HepG2 (cell line): ENCODE data around the gene ASPHD1. TPM values are rescaled to one million over a fixed set of nuclear protein-coding genes. Genes with fewer than 3 reads are reported as not detected.

Source experiments
- GATA4 ChIP-seq: sonication (generic); IDR thresholded peaks from 2 replicates; pipeline ENCODE4 v1.6.1; 2016; ENCODE audit warnings: antibody characterized with exemption, low read depth, borderline replicate concordance
- HES4 ChIP-seq: sonication (generic); formaldehyde crosslinking; IDR thresholded peaks from 2 replicates; pipeline ENCODE4 v1.9.0; 2021; ENCODE audit warnings: mild to moderate bottlenecking, missing genetic modification reagents, borderline replicate concordance
- MIER3 ChIP-seq: IDR thresholded peaks from 2 replicates; pipeline ENCODE4 v1.6.1; 2016; ENCODE audit warnings: missing compliant biosample characterization, borderline replicate concordance
- NFKB2 ChIP-seq: sonication (generic); formaldehyde crosslinking; IDR thresholded peaks from 2 replicates; pipeline ENCODE4 v1.4.0; 2020; ENCODE audit warnings: missing genetic modification reagents, borderline replicate concordance
- NR2F6 ChIP-seq, 2 experiments: IDR thresholded peaks; 2 replicates each; pipeline ENCODE4 v1.6.1; 2016; ENCODE audit warnings: antibody characterized with exemption in 1 of 2, mild to moderate bottlenecking in 1 of 2
- PHF5A ChIP-seq: IDR thresholded peaks from one replicate; pipeline ENCODE4 v1.6.1; 2018; ENCODE audit warnings: low read depth, missing genetic modification reagents; ENCODE audit not compliant: unreplicated experiment
- TOE1 ChIP-seq: sonication (generic); formaldehyde crosslinking; IDR thresholded peaks from 2 replicates; pipeline ENCODE4 v1.4.0; 2020; ENCODE audit warnings: mild to moderate bottlenecking, missing genetic modification reagents
- ZNF441 ChIP-seq: sonication (generic); formaldehyde crosslinking; IDR thresholded peaks from 2 replicates; pipeline ENCODE4 v1.7.0; 2021; ENCODE audit warnings: missing genetic modification reagents, borderline replicate concordance
- ZNF670 ChIP-seq: sonication (generic); formaldehyde crosslinking; IDR thresholded peaks from 2 replicates; pipeline ENCODE4 v1.8.0; 2022; ENCODE audit warnings: mild to moderate bottlenecking, missing genetic modification reagents, borderline replicate concordance
- ZNF709 ChIP-seq: sonication (generic); formaldehyde crosslinking; IDR thresholded peaks from 2 replicates; pipeline ENCODE4 v1.5.0; 2020; ENCODE audit warnings: mild to moderate bottlenecking, missing genetic modification reagents
- ZNF790 ChIP-seq: sonication (generic); formaldehyde crosslinking; IDR thresholded peaks from 2 replicates; pipeline ENCODE4 v1.8.0; 2022; ENCODE audit warnings: missing genetic modification reagents, mild to moderate bottlenecking, borderline replicate concordance
- polyA plus RNA-seq, 8 experiments: library from polyadenylated mRNA; depleted of rRNA in 3 of 8; stranded (reverse) in 7 of 8; unstranded in 1 of 8; fragments of >200 nt; fragmentation: Illumina TruSeq in 4 of 8; extraction: Trizol in 4 of 8; gene quantifications; 2 replicates each; pipeline versions ENCODE4 v1.2.1 to v1.2.3, GENCODE V29; 2011 to 2016; ENCODE audit warnings: low read depth in 4 of 8, missing spikeins in 1 of 8, mixed read lengths in 1 of 8; ENCODE audit not compliant: insufficient read depth in 1 of 8
- total RNA-seq, 5 experiments: library from RNA; depleted of rRNA; stranded (reverse); fragments of >200 nt; fragmentation: Illumina TruSeq; extraction: Trizol; gene quantifications; 2 replicates each; pipeline ENCODE4 v1.2.3, GENCODE V29; 2016; ENCODE audit warnings: low read depth in 1 of 5
- TF ChIP-seq, protein P1 (sequence below): sonication (generic); formaldehyde crosslinking; IDR thresholded peaks from one replicate; pipeline ENCODE4 v1.5.1; 2020; ENCODE audit warnings: mild to moderate bottlenecking, missing genetic modification reagents; ENCODE audit errors: not compliant biosample characterization
- TF ChIP-seq, protein P2 (sequence below): sonication (generic); formaldehyde crosslinking; IDR thresholded peaks from 2 replicates; pipeline ENCODE4 v1.4.0; 2020; ENCODE audit warnings: mild to moderate bottlenecking, missing genetic modification reagents
- TF ChIP-seq, protein P3 (sequence below): sonication (generic); formaldehyde crosslinking; IDR thresholded peaks from 2 replicates; pipeline ENCODE4 v1.5.0; 2020; ENCODE audit warnings: missing genetic modification reagents
- TF ChIP-seq, protein P4 (sequence below): sonication (generic); formaldehyde crosslinking; IDR thresholded peaks from 2 replicates; pipeline ENCODE4 v1.5.0; 2020; ENCODE audit warnings: mild to moderate bottlenecking, missing genetic modification reagents

The ASPHD1 gene
- total and polyA plus RNA-seq, 2 of the 13 experiments (the other 11 are each of a cell fraction or from before 2014, with no cell fraction given): 13.1 to 19.7 TPM

DNA sequence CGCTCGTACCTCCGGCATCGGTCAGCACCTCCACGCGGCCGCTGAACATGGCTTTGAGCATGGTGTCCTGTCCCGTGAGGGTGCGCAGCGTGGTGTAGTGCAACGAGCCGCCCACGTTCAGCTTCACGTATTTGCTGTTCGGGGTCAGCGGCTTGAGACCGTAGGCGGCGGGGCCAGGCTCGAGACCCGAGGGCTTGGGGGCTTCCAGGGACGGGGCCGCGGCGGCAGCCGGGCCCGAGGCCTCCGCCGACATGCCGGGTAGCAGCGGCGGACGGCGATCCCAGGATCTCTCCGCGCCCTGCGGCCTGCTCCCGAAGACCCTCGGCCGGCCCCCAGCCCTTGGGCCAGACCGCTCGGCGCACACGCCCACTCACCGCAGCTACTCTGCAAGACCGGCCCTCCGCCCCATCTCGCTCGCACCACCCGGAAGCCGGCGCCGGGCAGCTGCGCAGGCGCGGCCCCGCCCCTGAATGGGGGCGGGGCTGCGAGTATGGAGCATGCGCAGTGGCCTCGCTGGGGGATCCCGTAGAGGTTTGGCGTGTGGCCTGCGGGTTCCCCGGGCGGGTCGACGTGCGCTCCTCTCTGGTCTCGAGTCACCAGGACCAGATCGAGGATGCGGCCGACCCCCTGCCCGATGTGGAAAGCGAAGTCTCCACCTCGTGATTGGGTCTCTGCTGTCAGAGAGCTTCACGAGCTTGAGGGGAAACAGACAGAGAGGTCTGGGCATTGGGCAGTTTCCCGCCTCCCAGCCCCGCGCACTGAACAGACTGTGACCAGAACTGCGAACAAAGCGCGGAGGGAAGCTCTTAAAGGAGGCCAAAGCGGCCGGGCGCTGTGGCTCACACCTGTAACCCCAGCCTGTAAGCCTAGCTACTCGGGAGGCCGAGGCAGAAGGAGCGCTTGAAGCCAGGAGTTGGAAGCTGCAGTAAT is 25.8 kb downstream of the ASPHD1 start, which contains the start of gene KCTD13 (continued):
- TF ChIP-seq, protein P1, sequence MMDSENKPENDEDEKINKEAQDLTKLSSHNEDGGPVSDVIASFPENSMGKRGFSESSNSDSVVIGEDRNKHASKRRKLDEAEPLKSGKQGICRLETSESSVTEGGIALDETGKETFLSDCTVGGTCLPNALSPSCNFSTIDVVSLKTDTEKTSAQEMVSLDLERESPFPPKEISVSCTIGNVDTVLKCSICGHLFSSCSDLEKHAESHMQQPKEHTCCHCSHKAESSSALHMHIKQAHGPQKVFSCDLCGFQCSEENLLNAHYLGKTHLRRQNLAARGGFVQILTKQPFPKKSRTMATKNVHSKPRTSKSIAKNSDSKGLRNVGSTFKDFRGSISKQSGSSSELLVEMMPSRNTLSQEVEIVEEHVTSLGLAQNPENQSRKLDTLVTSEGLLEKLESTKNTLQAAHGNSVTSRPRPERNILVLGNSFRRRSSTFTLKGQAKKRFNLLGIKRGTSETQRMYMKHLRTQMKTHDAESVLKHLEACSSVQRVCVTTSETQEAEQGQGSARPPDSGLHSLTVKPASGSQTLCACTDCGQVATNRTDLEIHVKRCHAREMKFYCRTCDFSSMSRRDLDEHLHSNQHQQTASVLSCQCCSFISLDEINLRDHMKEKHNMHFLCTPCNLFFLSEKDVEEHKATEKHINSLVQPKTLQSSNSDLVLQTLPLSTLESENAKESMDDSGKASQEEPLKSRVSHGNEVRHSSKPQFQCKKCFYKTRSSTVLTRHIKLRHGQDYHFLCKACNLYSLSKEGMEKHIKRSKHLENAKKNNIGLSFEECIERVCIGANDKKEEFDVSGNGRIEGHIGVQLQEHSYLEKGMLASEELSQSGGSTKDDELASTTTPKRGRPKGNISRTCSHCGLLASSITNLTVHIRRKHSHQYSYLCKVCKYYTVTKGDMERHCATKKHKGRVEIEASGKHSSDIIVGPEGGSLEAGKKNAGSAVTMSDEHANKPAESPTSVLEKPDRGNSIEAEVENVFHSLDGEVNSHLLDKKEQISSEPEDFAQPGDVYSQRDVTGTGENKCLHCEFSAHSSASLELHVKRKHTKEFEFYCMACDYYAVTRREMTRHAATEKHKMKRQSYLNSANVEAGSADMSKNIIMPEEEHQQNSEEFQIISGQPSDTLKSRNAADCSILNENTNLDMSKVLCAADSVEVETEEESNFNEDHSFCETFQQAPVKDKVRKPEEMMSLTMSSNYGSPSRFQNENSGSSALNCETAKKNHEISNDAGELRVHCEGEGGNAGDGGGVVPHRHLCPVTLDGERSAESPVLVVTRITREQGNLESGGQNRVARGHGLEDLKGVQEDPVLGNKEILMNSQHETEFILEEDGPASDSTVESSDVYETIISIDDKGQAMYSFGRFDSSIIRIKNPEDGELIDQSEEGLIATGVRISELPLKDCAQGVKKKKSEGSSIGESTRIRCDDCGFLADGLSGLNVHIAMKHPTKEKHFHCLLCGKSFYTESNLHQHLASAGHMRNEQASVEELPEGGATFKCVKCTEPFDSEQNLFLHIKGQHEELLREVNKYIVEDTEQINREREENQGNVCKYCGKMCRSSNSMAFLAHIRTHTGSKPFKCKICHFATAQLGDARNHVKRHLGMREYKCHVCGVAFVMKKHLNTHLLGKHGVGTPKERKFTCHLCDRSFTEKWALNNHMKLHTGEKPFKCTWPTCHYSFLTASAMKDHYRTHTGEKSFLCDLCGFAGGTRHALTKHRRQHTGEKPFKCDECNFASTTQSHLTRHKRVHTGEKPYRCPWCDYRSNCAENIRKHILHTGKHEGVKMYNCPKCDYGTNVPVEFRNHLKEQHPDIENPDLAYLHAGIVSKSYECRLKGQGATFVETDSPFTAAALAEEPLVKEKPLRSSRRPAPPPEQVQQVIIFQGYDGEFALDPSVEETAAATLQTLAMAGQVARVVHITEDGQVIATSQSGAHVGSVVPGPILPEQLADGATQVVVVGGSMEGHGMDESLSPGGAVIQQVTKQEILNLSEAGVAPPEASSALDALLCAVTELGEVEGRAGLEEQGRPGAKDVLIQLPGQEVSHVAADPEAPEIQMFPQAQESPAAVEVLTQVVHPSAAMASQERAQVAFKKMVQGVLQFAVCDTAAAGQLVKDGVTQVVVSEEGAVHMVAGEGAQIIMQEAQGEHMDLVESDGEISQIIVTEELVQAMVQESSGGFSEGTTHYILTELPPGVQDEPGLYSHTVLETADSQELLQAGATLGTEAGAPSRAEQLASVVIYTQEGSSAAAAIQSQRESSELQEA: peak; percentile 57
- TF ChIP-seq NFKB2 (peak; percentile 92), ZNF790 (CRISPR knock-in tag) (peak; percentile 89; the same call in 1 of the 2 replicates), PHF5A (no peak), NR2F6 (IDR thresholded peaks at IDR 0.05) (no peak), NR2F6 (CRISPR knock-in tag; IDR thresholded peaks at IDR 0.05) (peak; percentile 34; the same call in 1 of the 2 replicates), ZNF441 (CRISPR knock-in tag) (no peak), MIER3 (peak; percentile 15; the same call in 1 of the 2 replicates), ZNF670 (CRISPR knock-in tag) (0 out of 2 replicates have a peak, but pooled peaks have one; percentile 74), HES4 (CRISPR knock-in tag) (no peak), GATA4 (peak; percentile 40; the same call in 1 of the 2 replicates), TOE1 (peak; percentile 67; the same call in 1 of the 2 replicates), ZNF709 (0 out of 2 replicates have a peak, but pooled peaks have one; percentile 77)
- TF ChIP-seq, protein P2, sequence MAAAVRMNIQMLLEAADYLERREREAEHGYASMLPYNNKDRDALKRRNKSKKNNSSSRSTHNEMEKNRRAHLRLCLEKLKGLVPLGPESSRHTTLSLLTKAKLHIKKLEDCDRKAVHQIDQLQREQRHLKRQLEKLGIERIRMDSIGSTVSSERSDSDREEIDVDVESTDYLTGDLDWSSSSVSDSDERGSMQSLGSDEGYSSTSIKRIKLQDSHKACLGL: peak; percentile 64
- TF ChIP-seq, protein P3, sequence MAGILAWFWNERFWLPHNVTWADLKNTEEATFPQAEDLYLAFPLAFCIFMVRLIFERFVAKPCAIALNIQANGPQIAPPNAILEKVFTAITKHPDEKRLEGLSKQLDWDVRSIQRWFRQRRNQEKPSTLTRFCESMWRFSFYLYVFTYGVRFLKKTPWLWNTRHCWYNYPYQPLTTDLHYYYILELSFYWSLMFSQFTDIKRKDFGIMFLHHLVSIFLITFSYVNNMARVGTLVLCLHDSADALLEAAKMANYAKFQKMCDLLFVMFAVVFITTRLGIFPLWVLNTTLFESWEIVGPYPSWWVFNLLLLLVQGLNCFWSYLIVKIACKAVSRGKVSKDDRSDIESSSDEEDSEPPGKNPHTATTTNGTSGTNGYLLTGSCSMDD (CRISPR knock-in tag): peak; percentile 26; the same call in 1 of the 2 replicates
- TF ChIP-seq, protein P4, sequence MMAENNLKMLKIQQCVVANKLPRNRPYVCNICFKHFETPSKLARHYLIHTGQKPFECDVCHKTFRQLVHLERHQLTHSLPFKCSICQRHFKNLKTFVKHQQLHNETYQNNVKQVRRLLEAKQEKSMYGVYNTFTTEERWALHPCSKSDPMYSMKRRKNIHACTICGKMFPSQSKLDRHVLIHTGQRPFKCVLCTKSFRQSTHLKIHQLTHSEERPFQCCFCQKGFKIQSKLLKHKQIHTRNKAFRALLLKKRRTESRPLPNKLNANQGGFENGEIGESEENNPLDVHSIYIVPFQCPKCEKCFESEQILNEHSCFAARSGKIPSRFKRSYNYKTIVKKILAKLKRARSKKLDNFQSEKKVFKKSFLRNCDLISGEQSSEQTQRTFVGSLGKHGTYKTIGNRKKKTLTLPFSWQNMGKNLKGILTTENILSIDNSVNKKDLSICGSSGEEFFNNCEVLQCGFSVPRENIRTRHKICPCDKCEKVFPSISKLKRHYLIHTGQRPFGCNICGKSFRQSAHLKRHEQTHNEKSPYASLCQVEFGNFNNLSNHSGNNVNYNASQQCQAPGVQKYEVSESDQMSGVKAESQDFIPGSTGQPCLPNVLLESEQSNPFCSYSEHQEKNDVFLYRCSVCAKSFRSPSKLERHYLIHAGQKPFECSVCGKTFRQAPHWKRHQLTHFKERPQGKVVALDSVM (CRISPR knock-in tag): peak; percentile 69; the same call in 1 of the 2 replicates
